RWPE2 (cell line): ENCODE results near the gene MAST3.

ENCODE experiments used
- ATAC-seq: fragments of 200-7000 bp; cut with Tn5 transposase; 3 replicates; pipeline ENCODE4 v1.9.1; 2021; ENCODE audit warnings: low read depth
- DNase-seq: peaks from one replicate; pipeline ENCODE4 v3.0.0-alpha.2; 2020; ENCODE audit warnings: low spot score
- H3K27ac ChIP-seq: fragments of 450-650 bp; 2 replicates; pipeline ENCODE4 v1.5.1; 2017; ENCODE audit warnings: mild to moderate bottlenecking; ENCODE audit not compliant: poor library complexity, severe bottlenecking
- H3K27me3 ChIP-seq: fragments of 250-450 bp; sonication (Bioruptor Pico); 2 replicates; pipeline ENCODE4 v1.5.1; 2021; ENCODE audit warnings: mild to moderate bottlenecking, moderate library complexity; ENCODE audit not compliant: insufficient read depth, poor library complexity, severe bottlenecking
- H3K36me3 ChIP-seq: fragments of 250-450 bp; sonication (Bioruptor Pico); 2 replicates; pipeline ENCODE4 v1.5.1; 2020; ENCODE audit warnings: low read depth, mild to moderate bottlenecking, moderate library complexity
- H3K4me1 ChIP-seq: fragments of 250-450 bp; sonication (Bioruptor Pico); 2 replicates; pipeline ENCODE4 v1.5.1; 2021; ENCODE audit warnings: mild to moderate bottlenecking, moderate library complexity; ENCODE audit not compliant: insufficient read depth, poor library complexity, severe bottlenecking
- H3K4me3 ChIP-seq: fragments of 250-450 bp; sonication (Bioruptor Pico); 2 replicates; pipeline ENCODE4 v1.5.1; 2021; ENCODE audit warnings: mild to moderate bottlenecking, moderate library complexity; ENCODE audit not compliant: severe bottlenecking
- H3K9me3 ChIP-seq: fragments of 250-450 bp; sonication (Bioruptor Pico); 2 replicates; pipeline ENCODE4 v1.5.1; 2021; ENCODE audit warnings: mild to moderate bottlenecking, moderate library complexity; ENCODE audit not compliant: severe bottlenecking
- CTCF ChIP-seq: fragments of 450-650 bp; IDR thresholded peaks from one replicate; pipeline ENCODE4 v1.5.1; 2017; ENCODE audit warnings: mild to moderate bottlenecking, moderate library complexity; ENCODE audit not compliant: poor library complexity, severe bottlenecking

MAST3 gene

GRCh38 chr19:18155095-18156087 is 57.8 kb downstream of the MAST3 start:
- Histone ChIP-seq H3K36me3 (peaks cover 8% of the 10 kb centered on the region), H3K4me3 (no peak overlapping the region), H3K9me3 (no peaks in the 10 kb centered on the region), H3K27ac (peak overlapping the region; percentile 77), H3K27me3 (no peaks in the 10 kb centered on the region), H3K4me1 (peaks cover 18% of the 10 kb centered on the region)
- ATAC-seq (no peak), DNase-seq (no peak)
- no peak for TF ChIP-seq CTCF

GRCh38 chr19:18156268-18156667 is 58.7 kb downstream of the MAST3 start:
- H3K4me1 ChIP-seq = peaks cover 22% of the 10 kb centered on the region
- peak overlapping the region; percentile 77 for H3K27ac ChIP-seq
- H3K36me3 ChIP-seq = peaks cover 14% of the 10 kb centered on the region
- DNase-seq = no peak
- ATAC-seq = no peak
- TF ChIP-seq CTCF = no peak
- H3K9me3 ChIP-seq = no peaks in the 10 kb centered on the region
- H3K27me3 ChIP-seq = no peaks in the 10 kb centered on the region
- no peak overlapping the region for H3K4me3 ChIP-seq

- Histone ChIP-seq H3K9me3 (no peaks in the 10 kb centered on the region), H3K4me3 (no peak overlapping the region), H3K27me3 (no peaks in the 10 kb centered on the region), H3K36me3 (peaks cover 19% of the 10 kb centered on the region), H3K27ac (peak overlapping the region; percentile 77), H3K4me1 (peaks cover 22% of the 10 kb centered on the region)
- no peak for TF ChIP-seq CTCF
- DNase-seq (peak; percentile 93), ATAC-seq (peak; percentile 30)
These were observed 59.4 kb downstream of the MAST3 start for GRCh38 chr19:18156841-18157464.

GRCh38 chr19:18157465-18158063 is 60.0 kb downstream of the MAST3 start:
- no peak for DNase-seq
- TF ChIP-seq CTCF = peak; percentile 22
- Histone ChIP-seq H3K9me3 (no peaks in the 10 kb centered on the region), H3K27me3 (no peaks in the 10 kb centered on the region), H3K4me3 (no peak overlapping the region), H3K4me1 (peaks cover 22% of the 10 kb centered on the region), H3K27ac (peak overlapping the region; percentile 77), H3K36me3 (peaks cover 25% of the 10 kb centered on the region)
- ATAC-seq = peak; percentile 20; the same call in 2 of the 3 replicates
